Activated B cell treated with CpG ODN at 0.5 μM for 24 hours (primary cell): ENCODE results near the gene NSUN7. TPM values are rescaled to one million over a fixed set of nuclear protein-coding genes. Genes with fewer than 3 reads are reported as not detected.

ENCODE experiments used
- ATAC-seq: fragments of 200-7000 bp; cut with Tn5 transposase; one replicate; pipeline ENCODE4 v1.10.0; 2021; ENCODE audit warnings: low read depth, mild to moderate bottlenecking, moderate library complexity
- CTCF ChIA-PET: fragments of 350-600 bp; sonication (Branson Sonifier 250); formaldehyde crosslinking; loops from one replicate; lab custom pipeline; 2021; ENCODE audit warnings: antibody characterized with exemption; lab: Charles Lee
- POLR2A ChIA-PET: fragments of 350-600 bp; sonication (Branson Sonifier 250); formaldehyde crosslinking; loops from one replicate; lab custom pipeline; 2021; ENCODE audit warnings: antibody characterized with exemption; lab: Charles Lee
- DNase-seq: peaks from one replicate; pipeline ENCODE4 v3.0.0; 2022
- H3K27ac Mint-ChIP-seq: one replicate; pipeline ENCODE4 v1.8.0; 2020; ENCODE audit warnings: mixed read lengths
- H3K27me3 Mint-ChIP-seq: one replicate; pipeline ENCODE4 v1.8.0; 2021; ENCODE audit warnings: mixed read lengths
- H3K36me3 Mint-ChIP-seq: one replicate; pipeline ENCODE4 v1.8.0; 2021; ENCODE audit warnings: low read depth, mixed read lengths
- H3K4me1 Mint-ChIP-seq: one replicate; pipeline ENCODE4 v1.8.0; 2021; ENCODE audit warnings: mixed read lengths
- H3K4me3 Mint-ChIP-seq: one replicate; pipeline ENCODE4 v1.8.0; 2020; ENCODE audit warnings: mild to moderate bottlenecking, mixed read lengths
- H3K9me3 Mint-ChIP-seq: one replicate; pipeline ENCODE4 v1.8.0; 2020; ENCODE audit warnings: mixed read lengths
- intact Hi-C: fragments of 100-400 bp; cut with micrococcal nuclease; formaldehyde crosslinking; loops from one replicate; pipeline ENCODE4 v1.15.1; 2024
- total RNA-seq: library from RNA; stranded (reverse); gene quantifications from 2 replicates; pipeline ENCODE4 v1.2.3, GENCODE V29; 2022
- TF ChIP-seq, protein P1 (sequence below): fragments of 200-600 bp; IDR thresholded peaks from one replicate; pipeline ENCODE4 v1.8.0; 2022; ENCODE audit warnings: antibody characterized with exemption, mild to moderate bottlenecking

Gene NSUN7
- total RNA-seq, 1 donor from 2014 or later, result 1.6 TPM

DNA sequence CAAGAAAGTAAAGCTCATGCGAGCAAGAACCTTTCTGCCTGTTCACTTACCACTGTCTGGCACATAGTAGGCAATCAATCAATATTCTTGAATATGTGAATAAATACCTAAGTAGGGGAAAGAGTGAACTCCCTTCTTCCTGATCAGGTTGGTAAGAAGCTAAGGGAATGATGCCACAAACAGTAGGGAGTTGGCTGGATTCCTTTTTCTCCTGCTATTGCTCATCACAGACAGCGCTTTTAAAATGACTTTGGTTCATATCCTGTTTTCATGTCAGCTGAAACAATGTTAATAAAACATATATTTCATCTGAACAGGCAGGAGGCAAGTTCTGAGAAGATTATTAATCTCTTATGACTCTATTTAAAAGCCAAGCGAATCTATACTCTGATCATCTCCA is 99.2 kb downstream of the NSUN7 start:
- intact Hi-C loops, result loop anchor here (10.0 kb wide), 1 partner anchor 524 kb away; no protein-coding TSS in a partner anchor
- CTCF ChIA-PET, result interaction anchor here (1.0 to 1.1 kb wide), 2 partner anchors 8 to 9 kb away, joined by 3 to 5 read pairs; no protein-coding TSS in a partner anchor
- H3K27ac Mint-ChIP-seq, result no peak overlapping the region

DNA sequence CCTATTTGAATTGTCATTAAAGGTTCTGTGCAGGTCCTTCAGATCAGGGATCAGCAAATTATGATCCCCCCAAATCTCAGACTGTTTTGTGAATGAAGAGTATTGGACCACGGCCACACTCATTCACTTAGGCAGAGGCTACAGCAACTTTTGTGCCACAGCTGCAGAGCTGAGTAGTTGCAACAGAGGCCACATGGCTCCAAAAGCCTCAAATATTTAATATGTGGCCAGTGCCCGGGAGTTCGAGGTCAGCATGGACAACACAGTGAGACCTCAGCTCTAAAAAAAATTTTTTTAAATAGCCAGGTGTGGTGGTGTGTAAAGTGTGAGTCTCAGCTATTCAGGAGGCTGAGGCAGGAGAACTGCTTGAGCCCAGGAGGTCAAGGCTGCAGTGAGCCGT is 100.7 kb downstream of the NSUN7 start:
- TF ChIP-seq, protein P1, sequence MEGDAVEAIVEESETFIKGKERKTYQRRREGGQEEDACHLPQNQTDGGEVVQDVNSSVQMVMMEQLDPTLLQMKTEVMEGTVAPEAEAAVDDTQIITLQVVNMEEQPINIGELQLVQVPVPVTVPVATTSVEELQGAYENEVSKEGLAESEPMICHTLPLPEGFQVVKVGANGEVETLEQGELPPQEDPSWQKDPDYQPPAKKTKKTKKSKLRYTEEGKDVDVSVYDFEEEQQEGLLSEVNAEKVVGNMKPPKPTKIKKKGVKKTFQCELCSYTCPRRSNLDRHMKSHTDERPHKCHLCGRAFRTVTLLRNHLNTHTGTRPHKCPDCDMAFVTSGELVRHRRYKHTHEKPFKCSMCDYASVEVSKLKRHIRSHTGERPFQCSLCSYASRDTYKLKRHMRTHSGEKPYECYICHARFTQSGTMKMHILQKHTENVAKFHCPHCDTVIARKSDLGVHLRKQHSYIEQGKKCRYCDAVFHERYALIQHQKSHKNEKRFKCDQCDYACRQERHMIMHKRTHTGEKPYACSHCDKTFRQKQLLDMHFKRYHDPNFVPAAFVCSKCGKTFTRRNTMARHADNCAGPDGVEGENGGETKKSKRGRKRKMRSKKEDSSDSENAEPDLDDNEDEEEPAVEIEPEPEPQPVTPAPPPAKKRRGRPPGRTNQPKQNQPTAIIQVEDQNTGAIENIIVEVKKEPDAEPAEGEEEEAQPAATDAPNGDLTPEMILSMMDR, result no peak
- H3K27ac Mint-ChIP-seq, result no peak overlapping the region
- ChIA-PET POLR2A (no interaction called here), CTCF (interaction anchor here (0.6 kb wide), 1 partner anchor 31 kb away, joined by 3 read pairs; no protein-coding TSS in a partner anchor)
- intact Hi-C loops, result no loop called here
- DNase-seq, result no peak
- H3K27me3 Mint-ChIP-seq, result peaks cover 3% of the 10 kb centered on the region
- no peak overlapping the region for H3K4me3 Mint-ChIP-seq
- no peaks in the 10 kb centered on the region for H3K36me3 Mint-ChIP-seq
- H3K4me1 Mint-ChIP-seq, result peaks cover 20% of the 10 kb centered on the region
- no peaks in the 10 kb centered on the region for H3K9me3 Mint-ChIP-seq
- ATAC-seq, result no peak

More for the DNA sequence above, 99.2 kb downstream of the NSUN7 start:
- ATAC-seq (no peak), DNase-seq (no peak)
- H3K27me3 Mint-ChIP-seq, result peaks cover 3% of the 10 kb centered on the region
- H3K4me3 Mint-ChIP-seq, result no peak overlapping the region
- H3K36me3 Mint-ChIP-seq, result no peaks in the 10 kb centered on the region
- H3K9me3 Mint-ChIP-seq, result no peaks in the 10 kb centered on the region
- POLR2A ChIA-PET, result interaction anchor here (0.6 kb wide), 1 partner anchor 272 kb away, joined by 6 read pairs; no protein-coding TSS in a partner anchor
- TF ChIP-seq, protein P1, result no peak
- H3K4me1 Mint-ChIP-seq, result peaks cover 15% of the 10 kb centered on the region

GRCh38 chr4:40856277-40856839 is 106.6 kb downstream of the NSUN7 start:
- no peaks in the 10 kb centered on the region for H3K9me3 Mint-ChIP-seq

GRCh38 chr4:40856840-40857362 is 107.1 kb downstream of the NSUN7 start:
- peak overlapping the region; percentile 7 for H3K27ac Mint-ChIP-seq
- ChIA-PET CTCF (interaction anchor here (0.9 to 1.7 kb wide), 3 partner anchors 13 to 16 kb away, joined by 3 to 7 read pairs (median 5); no protein-coding TSS in a partner anchor), POLR2A (interaction anchor here (1.1 kb wide), 1 partner anchor 12 kb away, joined by 3 read pairs; no protein-coding TSS in a partner anchor)
- intact Hi-C loops, result loop anchor here (1.0 kb wide), 1 partner anchor 16 kb away; no protein-coding TSS in a partner anchor
- H3K36me3 Mint-ChIP-seq, result no peaks in the 10 kb centered on the region
- peaks cover 13% of the 10 kb centered on the region for H3K27me3 Mint-ChIP-seq
- H3K9me3 Mint-ChIP-seq, result no peaks in the 10 kb centered on the region
- H3K4me1 Mint-ChIP-seq, result peaks cover 29% of the 10 kb centered on the region
- TF ChIP-seq, protein P1, result no peak
- peak; percentile 65 for DNase-seq
- peak; percentile 97 for ATAC-seq
- H3K4me3 Mint-ChIP-seq, result peak overlapping the region; percentile 84

More at GRCh38 chr4:40856277-40856839, 106.6 kb downstream of the NSUN7 start:
- intact Hi-C loops, result no loop called here
- TF ChIP-seq, protein P1, result no peak
- no peaks in the 10 kb centered on the region for H3K36me3 Mint-ChIP-seq
- ChIA-PET CTCF (interaction anchor here (1.6 to 1.7 kb wide), 2 partner anchors 12 to 15 kb away, joined by 5 to 7 read pairs; no protein-coding TSS in a partner anchor), POLR2A (interaction anchor here (1.0 to 1.1 kb wide), 2 partner anchors 11 to 16 kb away, joined by 3 to 4 read pairs; no protein-coding TSS in a partner anchor)
- H3K27ac Mint-ChIP-seq, result peak overlapping the region; percentile 21
- ATAC-seq (no peak), DNase-seq (no peak)
- H3K4me3 Mint-ChIP-seq, result peak overlapping the region; percentile 84
- peaks cover 29% of the 10 kb centered on the region for H3K4me1 Mint-ChIP-seq
- peaks cover 11% of the 10 kb centered on the region for H3K27me3 Mint-ChIP-seq

DNA sequence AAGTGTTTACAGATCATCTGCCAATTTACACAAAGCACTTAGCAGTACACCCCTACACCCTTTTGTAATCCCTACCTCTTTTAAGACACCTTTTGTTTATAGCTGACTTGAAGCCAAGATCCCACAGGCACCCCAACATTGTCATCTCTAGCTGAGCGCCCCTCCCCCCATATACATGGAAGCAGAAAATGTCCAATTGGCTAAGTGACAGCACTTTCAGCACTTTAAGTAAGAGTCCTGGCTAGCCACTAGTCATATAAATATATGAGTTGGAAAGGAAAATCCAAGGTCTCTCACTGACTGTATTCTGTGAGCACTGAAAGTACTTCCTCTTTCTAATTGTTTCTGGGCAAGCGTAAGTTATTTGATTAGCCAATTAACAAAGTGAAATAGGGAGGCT is 108.2 kb downstream of the NSUN7 start:
- Mint-ChIP-seq H3K36me3 (no peaks in the 10 kb centered on the region), H3K9me3 (no peaks in the 10 kb centered on the region), H3K4me1 (peaks cover 29% of the 10 kb centered on the region), H3K27me3 (peaks cover 16% of the 10 kb centered on the region), H3K27ac (no peak overlapping the region), H3K4me3 (peak overlapping the region; percentile 62)
- intact Hi-C loops, result loop anchor here (1.0 kb wide), 1 partner anchor 17 kb away; no protein-coding TSS in a partner anchor
- TF ChIP-seq, protein P1, result no peak
- DNase-seq (no peak), ATAC-seq (no peak)
- POLR2A ChIA-PET, result no interaction called here
- CTCF ChIA-PET, result interaction anchor here (0.9 kb wide), 1 partner anchor 17 kb away, joined by 3 read pairs; no protein-coding TSS in a partner anchor
